K562 (cell line): ENCODE results near the gene MYCBP2. TPM values are rescaled to one million over a fixed set of nuclear protein-coding genes. Genes with fewer than 3 reads are reported as not detected.

Experiments
- ATAC-seq: fragments of 200-7000 bp; cut with Tn5 transposase; 3 replicates; pipeline ENCODE4 v1.9.1; 2020; ENCODE audit warnings: moderate library complexity
- BruUV-seq: library from RNA; stranded (reverse); fragments of 400-500 nt; replicated peaks from 2 replicates; lab custom pipeline; 2021; lab: Mats Ljungman, UMichigan
- CTCF ChIA-PET: fragments of 300-600 bp; formaldehyde crosslinking; extraction: SDS; loops from one replicate; lab custom pipeline; 2021; ENCODE audit warnings: low intra/inter-chr PET ratio; lab: Yijun Ruan, JAX
- POLR2A ChIA-PET: fragments of 300-600, 350-650 bp; sonication (Branson Sonifier 250); formaldehyde crosslinking; extraction: SDS; loops from one replicate; lab custom pipeline; 2021; ENCODE audit warnings: antibody characterized with exemption, inconsistent platforms; lab: Yijun Ruan, JAX
- DNase-seq, 4 experiments: peaks; one replicate each; pipeline versions ENCODE4 v3.0.0 to v3.0.0-alpha.2; 2011 to 2018; ENCODE audit warnings: low spot score in 3 of 4, mixed read lengths in 3 of 4; ENCODE audit errors: extremely low read depth in 1 of 4
- FAIRE-seq: peaks from 2 replicates; lab custom pipeline; 2011; peaks lifted over from hg19 to GRCh38; lab: Jason Lieb, UNC
- H2AFZ ChIP-seq: 2 replicates; pipeline ENCODE4 v1.6.0; 2011; ENCODE audit warnings: low read depth, low read length, control low read depth, inconsistent platforms
- H3K27ac ChIP-seq: fragments of 200-600 bp; 3 replicates; pipeline ENCODE4 v1.8.0; 2011; ENCODE audit warnings: low read depth, mild to moderate bottlenecking, control low read depth, inconsistent platforms, low read length, moderate library complexity, mixed read lengths; ENCODE audit errors: extremely low read depth
- H3K27me3 ChIP-seq, 2 experiments: fragments of 300-600 bp in 1 of 2; 2 replicates in 1 of 2; 3 replicates in 1 of 2; pipeline versions ENCODE4 v1.6.0 to v1.8.0; 2011; ENCODE audit warnings: inconsistent platforms in 2 of 2, low read length in 2 of 2, mild to moderate bottlenecking in 1 of 2, mixed read lengths in 1 of 2, moderate library complexity in 1 of 2; ENCODE audit not compliant: control insufficient read depth in 2 of 2, insufficient read depth in 2 of 2
- H3K36me3 ChIP-seq: fragments of 300-600 bp; 3 replicates; pipeline ENCODE4 v1.8.0; 2011; ENCODE audit warnings: mild to moderate bottlenecking, low read length, inconsistent platforms; ENCODE audit not compliant: control insufficient read depth, insufficient read depth
- H3K4me1 ChIP-seq, 2 experiments: fragments of 200-600 bp in 1 of 2; replicated peaks in 1 of 2; 2 replicates in 1 of 2; 3 replicates in 1 of 2; pipeline versions ENCODE4 v1.5.1 to v1.8.0; 2011; ENCODE audit warnings: inconsistent platforms in 2 of 2, low read length in 2 of 2, mild to moderate bottlenecking in 1 of 2, mixed read lengths in 1 of 2, moderate library complexity in 1 of 2; ENCODE audit not compliant: control insufficient read depth in 2 of 2, insufficient read depth in 2 of 2
- H3K4me2 ChIP-seq: 2 replicates; pipeline ENCODE4 v1.6.1; 2011; ENCODE audit warnings: low read length, control low read depth, inconsistent platforms, mixed read lengths; ENCODE audit not compliant: insufficient read depth
- H3K4me3 ChIP-seq: fragments of 200-600 bp; sonication (generic), shearing (Covaris generic); 2 replicates; pipeline ENCODE4 v1.5.1; 2016; ENCODE audit warnings: control low read depth, inconsistent platforms
- H3K79me2 ChIP-seq: fragments of 200-600 bp; 3 replicates; pipeline ENCODE4 v1.8.0; 2011; ENCODE audit warnings: low read length, inconsistent platforms; ENCODE audit not compliant: control insufficient read depth, insufficient read depth
- H3K9ac ChIP-seq, 2 experiments: 2 replicates each; pipeline versions ENCODE4 v1.6.0 to v1.6.1; 2011; ENCODE audit warnings: low read depth in 2 of 2, low read length in 2 of 2, control low read depth in 1 of 2, inconsistent platforms in 1 of 2, mild to moderate bottlenecking in 1 of 2, mixed read lengths in 1 of 2; ENCODE audit not compliant: insufficient read depth in 1 of 2
- H3K9me1 ChIP-seq: one replicate; pipeline ENCODE4 v1.6.0; 2011; ENCODE audit warnings: inconsistent platforms, mild to moderate bottlenecking, low read length, moderate library complexity; ENCODE audit not compliant: control insufficient read depth, insufficient read depth
- H3K9me3 ChIP-seq: replicated peaks from 2 replicates; pipeline ENCODE4 v1.5.1; 2011; ENCODE audit warnings: low read depth, low read length, inconsistent platforms; ENCODE audit not compliant: control insufficient read depth, insufficient read depth
- H4K20me1 ChIP-seq: replicated peaks from 2 replicates; pipeline ENCODE4 v1.6.1; 2011; ENCODE audit warnings: low read length, inconsistent platforms, mixed read lengths; ENCODE audit not compliant: control insufficient read depth, insufficient read depth
- ATF7 ChIP-seq: fragments of 450-650 bp; IDR thresholded peaks from 2 replicates; pipeline ENCODE4 v1.7.1; 2014; ENCODE audit warnings: mild to moderate bottlenecking, moderate library complexity
- FOXJ3 ChIP-seq: sonication (generic); formaldehyde crosslinking; IDR thresholded peaks from 2 replicates; pipeline ENCODE4 v1.4.0; 2020; ENCODE audit warnings: mild to moderate bottlenecking, missing genetic modification reagents
- HCFC1 ChIP-seq: IDR thresholded peaks from 2 replicates; pipeline ENCODE4 v1.6.1; 2012; ENCODE audit warnings: low read depth, low read length, improper control_type of control experiment
- HMG20B ChIP-seq: fragments of 250-450 bp; sonication (Bioruptor Pico); IDR thresholded peaks from 2 replicates; pipeline ENCODE4 v1.5.0; 2021; ENCODE audit warnings: mild to moderate bottlenecking
- SMARCB1 ChIP-seq: IDR thresholded peaks from 2 replicates; pipeline ENCODE4 v1.6.1; 2011; ENCODE audit warnings: improper control_type of control experiment, low read depth; ENCODE audit not compliant: insufficient read length
- SNRNP70 ChIP-seq: fragments of 200-400 bp; formaldehyde crosslinking; optimal IDR thresholded peaks from 2 replicates; pipeline ENCODE3; 2017; ENCODE audit warnings: low read depth, low read length
- TFAM ChIP-seq: fragments of 250-450 bp; sonication (Bioruptor Pico); conservative IDR thresholded peaks from 2 replicates; pipeline ENCODE4 v1.5.0; 2021; ENCODE audit warnings: mild to moderate bottlenecking, moderate library complexity
- ZNF589 ChIP-seq: fragments of 200-800 bp; sonication (Bioruptor generic); IDR thresholded peaks from 2 replicates; pipeline ENCODE4 v1.6.1; 2016; ENCODE audit warnings: low read depth, missing genetic modification characterization, missing compliant biosample characterization
- WGBS: fragments of 100-300 bp; shearing (Covaris generic); methylation state at CpG from one replicate; pipeline ENCODE4 v1.1.6; 2016; ENCODE audit warnings: low coverage, mixed read lengths; ENCODE audit not compliant: insufficient coverage; ENCODE audit errors: missing lambda C conversion rate; 5-methylcytosine and 5-hydroxymethylcytosine counted together
- in situ Hi-C: fragments of 300-500 bp; cut with MboI; formaldehyde crosslinking; loops from 4 replicates; pipeline ENCODE4 v1.15.0; 2018; ENCODE audit warnings: inconsistent platforms, mixed read lengths
- intact Hi-C: fragments of 100-400 bp; cut with micrococcal nuclease; formaldehyde crosslinking; loops from 2 replicates; pipeline ENCODE4 v1.14.2; 2022
- polyA plus RNA-seq, 8 experiments: library from polyadenylated mRNA; depleted of rRNA in 4 of 8; stranded (reverse) in 5 of 8; unstranded in 3 of 8; fragments of >200 nt; fragmentation: Nextera tagmentation in 2 of 8; fragmentation: Illumina TruSeq in 1 of 8; extraction: Ambion mirVana in 2 of 8; extraction: Trizol in 1 of 8; gene quantifications; 2 replicates each; pipeline versions ENCODE4 v1.2.1 to v1.2.3, GENCODE V29; 2011 to 2014; ENCODE audit warnings: inconsistent platforms in 1 of 8, missing spikeins in 1 of 8
- total RNA-seq, 7 experiments: library from RNA; depleted of rRNA in 6 of 7; stranded (reverse); fragments of >200 nt in 6 of 7; fragmentation: Illumina TruSeq in 2 of 7; extraction: Trizol in 2 of 7; gene quantifications; 2 replicates each; pipeline versions ENCODE4 v1.2.1 to v1.2.3, GENCODE V29; 2011 to 2021; ENCODE audit warnings: low replicate concordance in 1 of 7
- TF ChIP-seq, protein P1 (sequence below), 2 experiments: fragments of 450-650 bp; IDR thresholded peaks; 2 replicates each; pipeline ENCODE4 v1.6.1; 2016

The MYCBP2 gene
- total and polyA plus RNA-seq, 9 of the 15 experiments (the other 6 are each of a cell fraction or from before 2014, with no cell fraction given): 13.2 to 47.2 (median 28.9) TPM

GRCh38 chr13:77014906-77015685 is 311.8 kb downstream of the MYCBP2 start:
- peaks cover 81% of the 10 kb centered on the region for H3K36me3 ChIP-seq
- no peak overlapping the region for H3K27ac ChIP-seq
- H4K20me1 ChIP-seq: no peaks in the 10 kb centered on the region
- no peaks in the 10 kb centered on the region for H3K4me1 ChIP-seq
- no peaks in the 10 kb centered on the region for H3K9me1 ChIP-seq
- no peak overlapping the region for H3K4me3 ChIP-seq
- in situ Hi-C loops (no loop called here), intact Hi-C loops (no loop called here)
- BruUV-seq: no TSS peak
- H3K27me3 ChIP-seq: no peaks in the 10 kb centered on the region
- ATAC-seq (no peak), DNase-seq (no peak), FAIRE-seq (no peak)
- TF ChIP-seq SNRNP70 (no peak), SMARCB1 (no peak), HCFC1 (no peak), TFAM (no peak), ZNF589 (no peak), HMG20B (no peak), ATF7 (no peak), FOXJ3 (CRISPR knock-in tag) (no peak)
- TF ChIP-seq, protein P1, sequence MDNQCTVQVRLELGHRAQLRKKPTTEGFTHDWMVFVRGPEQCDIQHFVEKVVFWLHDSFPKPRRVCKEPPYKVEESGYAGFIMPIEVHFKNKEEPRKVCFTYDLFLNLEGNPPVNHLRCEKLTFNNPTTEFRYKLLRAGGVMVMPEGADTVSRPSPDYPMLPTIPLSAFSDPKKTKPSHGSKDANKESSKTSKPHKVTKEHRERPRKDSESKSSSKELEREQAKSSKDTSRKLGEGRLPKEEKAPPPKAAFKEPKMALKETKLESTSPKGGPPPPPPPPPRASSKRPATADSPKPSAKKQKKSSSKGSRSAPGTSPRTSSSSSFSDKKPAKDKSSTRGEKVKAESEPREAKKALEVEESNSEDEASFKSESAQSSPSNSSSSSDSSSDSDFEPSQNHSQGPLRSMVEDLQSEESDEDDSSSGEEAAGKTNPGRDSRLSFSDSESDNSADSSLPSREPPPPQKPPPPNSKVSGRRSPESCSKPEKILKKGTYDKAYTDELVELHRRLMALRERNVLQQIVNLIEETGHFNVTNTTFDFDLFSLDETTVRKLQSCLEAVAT (IDR thresholded peaks at IDR 0.05): no peak
- POLR2A ChIA-PET: interaction anchor here (0.7 to 1.6 kb wide), 4 partner anchors 10 to 221 kb away, joined by 3 to 5 read pairs (median 3); partner anchors contain the start of gene FBXL3
- no peak overlapping the region for H2AFZ ChIP-seq
- H3K9ac ChIP-seq: no peak overlapping the region
- CTCF ChIA-PET: no interaction called here
- H3K9me3 ChIP-seq: no peaks in the 10 kb centered on the region
- H3K4me2 ChIP-seq: no peak overlapping the region
- H3K79me2 ChIP-seq: peaks cover 12% of the 10 kb centered on the region
- WGBS: 100% methylated on average over 2 of the region's 2 CpGs
